Ovary (tissue), 3 donors: ENCODE measurements around the gene BCL7A.

Source experiments
- CTCF ChIP-seq, 3 donors: fragments of 450-650 bp in 2 of 3; fragments of 200-600 bp in 1 of 3; IDR thresholded peaks; one replicate each; pipeline versions ENCODE4 v1.5.1 to v1.8.0; 2016 to 2022; ENCODE audit warnings: antibody characterized with exemption in 3 of 3, mild to moderate bottlenecking in 1 of 3
- POLR2A ChIP-seq: fragments of 450-650 bp; IDR thresholded peaks from one replicate; pipeline ENCODE4 v1.6.1; 2017; ENCODE audit warnings: antibody characterized with exemption, mild to moderate bottlenecking, moderate library complexity
- donor health status: DM: no; HTN: no; CAD: no.

GRCh38 chr12:122048151-122048550 is 26.5 kb downstream of the BCL7A start:
- TF ChIP-seq CTCF (IDR thresholded peaks at IDR 0.05) (no peak), POLR2A (no peak)
